GM23248 (cell line): Measurements from ENCODE around the gene IFI27L1.
"Not testable (repeated sequence)": the region's sequence is repeated elsewhere in the genome, so short reads cannot be mapped to it uniquely, and the experiment has no call there.

Experiments
- EZH2 ChIP-seq: fragments of 200-600 bp; sonication (generic); IDR thresholded peaks from 2 replicates; pipeline ENCODE4 v1.6.1; 2018; ENCODE audit warnings: antibody characterized with exemption, mild to moderate bottlenecking; ENCODE audit not compliant: insufficient read depth, poor library complexity, severe bottlenecking
- EZH2phosphoT487 ChIP-seq: fragments of 200-600 bp; sonication (generic); IDR thresholded peaks from 2 replicates; pipeline ENCODE4 v1.6.1; 2018; ENCODE audit warnings: antibody characterized with exemption, moderate library complexity, mild to moderate bottlenecking, low read depth; ENCODE audit not compliant: insufficient read depth

DNA sequence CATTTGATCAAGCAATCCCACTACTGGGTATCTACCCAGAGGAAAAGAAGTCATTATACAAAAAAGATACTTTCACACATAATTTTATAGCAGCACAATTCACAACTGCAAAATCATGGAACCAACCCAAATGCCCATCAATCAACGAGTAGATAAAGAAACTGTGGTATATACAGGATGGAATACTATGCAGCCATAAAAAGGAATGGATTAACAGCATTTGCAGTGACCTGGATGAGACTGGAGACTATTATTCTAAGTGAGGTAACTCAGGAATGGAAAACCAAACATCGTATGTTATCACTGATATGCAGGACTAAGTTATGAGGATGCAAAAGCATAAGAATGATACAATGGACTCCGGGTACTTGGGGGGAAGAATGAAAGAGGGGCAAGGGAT lies 9.0 kb upstream of the IFI27L1 start:
- not testable (repeated sequence) for TF ChIP-seq EZH2, EZH2phosphoT487
